DMS79 treated with DMSO at 0.1 percent for 48 hours (cell line): ENCODE measurements around the gene ZNF385B.

Source experiments
- DNase-seq: peaks from one replicate; lab custom pipeline; 2025; lab: John Stamatoyannopoulos, UW

Gene ZNF385B

DNA sequence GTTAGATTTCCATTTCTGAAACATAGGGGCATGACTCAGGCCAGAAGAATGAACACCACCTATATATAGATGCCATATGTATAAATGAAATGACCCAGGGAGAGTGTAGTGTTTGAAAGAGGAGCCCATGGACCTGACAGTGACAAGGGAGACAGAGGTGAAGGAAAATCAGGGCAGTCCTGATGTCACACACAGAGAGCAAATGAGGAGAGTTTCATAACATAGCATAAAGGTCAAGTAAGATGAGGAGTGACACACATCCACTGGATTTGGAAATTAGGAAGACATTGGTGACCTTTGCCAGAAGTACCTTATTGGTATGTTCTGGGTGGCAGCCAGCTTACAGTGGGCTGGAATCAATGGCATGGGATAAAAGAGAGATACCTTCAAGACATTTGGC, 276.7 kb downstream of the ZNF385B start:
- DNase-seq: no peak

- no peak for DNase-seq
Observed at GRCh38 chr2:179581605-179582004, 279.8 kb downstream of the ZNF385B start.

- DNase-seq: no peak
Observed at GRCh38 chr2:179580378-179581146, 280.9 kb downstream of the ZNF385B start.

- DNase-seq: no peak
Observed at GRCh38 chr2:179579800-179580199, 281.6 kb downstream of the ZNF385B start.

DNA sequence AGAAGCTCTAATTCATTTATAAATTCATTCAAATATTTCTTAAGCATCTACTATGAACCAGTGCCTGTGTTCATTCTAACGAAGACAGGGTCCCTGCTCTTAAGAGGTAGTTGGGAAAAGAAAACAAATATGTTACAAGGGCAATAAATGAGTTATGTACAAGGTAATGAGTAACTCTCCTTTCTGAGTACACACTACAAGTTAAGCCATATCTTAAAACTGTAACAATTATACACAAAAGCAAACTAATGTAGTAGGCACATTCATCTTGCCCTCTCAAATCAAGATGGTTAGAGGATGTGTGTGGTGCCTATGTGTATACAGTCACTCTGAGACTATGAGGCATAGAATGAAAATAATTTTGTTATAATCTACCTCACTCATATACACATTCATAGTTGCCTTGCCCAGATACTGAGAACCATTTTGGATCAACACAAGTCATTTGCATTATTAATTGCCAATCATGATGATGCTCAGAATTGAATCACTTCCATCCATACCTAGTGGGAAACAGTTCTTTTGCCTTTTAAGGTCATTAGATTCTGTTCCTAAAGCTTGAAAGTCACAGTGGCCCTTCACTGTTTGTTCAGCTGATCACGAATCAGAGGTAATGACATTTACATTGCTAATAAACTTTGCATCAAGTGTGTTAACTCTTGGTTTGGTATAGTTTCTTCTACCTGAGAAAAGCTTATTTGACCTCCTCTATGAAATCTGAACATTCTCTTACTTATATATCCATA, 283.1 kb downstream of the ZNF385B start:
- no peak for DNase-seq

- DNase-seq: no peak
Observed at GRCh38 chr2:179574061-179574519, 287.3 kb downstream of the ZNF385B start.

DNA sequence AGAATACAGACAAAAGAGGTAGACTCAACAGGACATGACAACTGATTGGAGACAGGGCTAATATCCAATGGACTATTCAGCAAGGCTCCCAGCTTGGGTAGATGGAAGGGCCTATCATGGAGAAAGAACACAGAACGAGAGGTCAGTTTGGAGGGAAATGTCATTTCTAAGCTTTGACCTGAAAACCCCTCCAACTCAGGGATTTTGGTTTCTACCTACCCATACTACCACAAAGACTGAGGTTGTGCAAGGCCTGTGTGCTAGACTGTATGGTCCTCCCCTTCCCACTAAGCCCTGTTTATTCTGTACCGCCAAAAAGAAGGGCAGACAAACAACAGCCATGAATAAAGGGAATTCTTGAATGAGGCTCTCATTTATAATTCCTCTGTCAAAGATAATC, 288.9 kb downstream of the ZNF385B start:
- no peak for DNase-seq

DNA sequence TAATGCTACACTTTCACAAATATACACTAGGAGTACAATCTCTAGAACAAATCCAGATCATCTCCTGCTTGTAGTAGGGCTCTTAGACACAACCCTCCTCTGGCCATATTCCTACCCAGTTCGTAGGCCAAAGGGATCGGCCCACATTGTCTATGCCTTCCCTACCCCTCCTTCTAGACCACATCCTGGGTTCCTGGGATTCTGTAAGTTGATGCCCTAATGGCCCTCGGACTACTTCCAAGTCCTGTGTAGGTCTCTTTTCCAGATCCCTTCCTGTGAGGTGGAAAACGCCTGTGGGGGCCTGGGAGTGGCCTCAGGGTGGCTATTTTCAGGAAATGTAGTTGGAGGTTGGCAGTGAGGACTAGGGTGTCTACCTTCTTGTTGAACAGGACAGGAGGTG, 289.7 kb downstream of the ZNF385B start:
- DNase-seq: no peak

DNA sequence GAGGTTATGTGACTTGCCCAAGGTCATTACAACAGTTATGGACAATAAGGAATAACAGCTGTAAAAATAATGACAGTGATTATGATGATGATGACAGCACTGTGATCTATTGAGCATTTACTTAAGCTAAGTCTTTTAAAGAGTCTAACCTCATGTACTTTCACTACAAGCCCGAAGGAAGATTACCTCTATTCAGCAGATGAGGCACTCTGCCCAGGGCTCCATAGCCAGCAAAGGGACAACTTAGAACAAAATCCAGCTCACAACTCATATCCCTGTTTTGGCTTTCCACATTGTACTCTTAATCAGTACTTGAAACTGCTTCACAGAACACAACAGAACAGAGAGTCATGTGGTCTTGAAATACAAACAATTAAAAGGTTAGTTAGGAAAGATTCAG, 290.2 kb downstream of the ZNF385B start:
- no peak for DNase-seq

DNA sequence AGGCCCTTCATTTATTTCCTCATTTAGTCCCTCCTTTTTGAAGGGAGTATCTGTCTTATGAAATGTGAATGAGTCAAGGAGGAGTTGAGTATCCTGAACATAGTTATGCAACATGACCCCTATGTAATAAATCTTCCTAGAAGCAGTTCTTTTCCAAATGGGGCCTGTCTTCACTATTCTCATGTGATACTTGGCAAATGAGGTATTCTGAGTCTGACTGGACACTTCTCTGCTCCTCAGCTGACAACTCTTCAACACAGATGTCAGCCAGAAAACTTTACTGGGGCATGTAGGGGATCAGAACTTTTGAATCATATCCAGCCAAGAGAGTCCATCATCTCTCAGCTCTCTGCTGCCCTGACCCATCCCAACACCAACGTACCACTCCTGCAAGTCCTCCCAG, 291.6 kb downstream of the ZNF385B start:
- no peak for DNase-seq

GRCh38 chr2:179565807-179566206, 295.6 kb downstream of the ZNF385B start:
- peak; percentile 30 for DNase-seq

GRCh38 chr2:179562330-179562885, 299.0 kb downstream of the ZNF385B start:
- peak; percentile 42 for DNase-seq

DNA sequence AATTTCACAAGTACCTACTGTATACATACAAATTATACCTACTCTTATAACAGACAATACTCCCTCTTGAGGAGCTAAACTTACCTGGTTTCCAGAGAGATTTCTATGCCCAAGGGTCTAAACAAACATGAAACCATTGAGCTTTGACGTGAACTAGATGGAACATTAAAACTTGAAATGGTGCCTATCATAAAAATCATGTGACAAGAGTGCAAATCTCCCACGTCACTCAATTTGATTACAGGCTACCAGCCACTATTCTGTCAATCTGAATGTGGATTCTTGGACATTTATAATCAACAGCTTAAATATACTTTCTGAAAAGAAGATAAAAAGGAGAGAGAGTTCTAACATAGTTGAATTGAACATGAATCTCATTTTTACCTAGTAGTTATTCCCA, 299.7 kb downstream of the ZNF385B start:
- DNase-seq: peak; percentile 47

GRCh38 chr2:179560257-179560735, 301.1 kb downstream of the ZNF385B start:
- no peak for DNase-seq

- no peak for DNase-seq
Observed at GRCh38 chr2:179559108-179559806, 302.2 kb downstream of the ZNF385B start.

DNA sequence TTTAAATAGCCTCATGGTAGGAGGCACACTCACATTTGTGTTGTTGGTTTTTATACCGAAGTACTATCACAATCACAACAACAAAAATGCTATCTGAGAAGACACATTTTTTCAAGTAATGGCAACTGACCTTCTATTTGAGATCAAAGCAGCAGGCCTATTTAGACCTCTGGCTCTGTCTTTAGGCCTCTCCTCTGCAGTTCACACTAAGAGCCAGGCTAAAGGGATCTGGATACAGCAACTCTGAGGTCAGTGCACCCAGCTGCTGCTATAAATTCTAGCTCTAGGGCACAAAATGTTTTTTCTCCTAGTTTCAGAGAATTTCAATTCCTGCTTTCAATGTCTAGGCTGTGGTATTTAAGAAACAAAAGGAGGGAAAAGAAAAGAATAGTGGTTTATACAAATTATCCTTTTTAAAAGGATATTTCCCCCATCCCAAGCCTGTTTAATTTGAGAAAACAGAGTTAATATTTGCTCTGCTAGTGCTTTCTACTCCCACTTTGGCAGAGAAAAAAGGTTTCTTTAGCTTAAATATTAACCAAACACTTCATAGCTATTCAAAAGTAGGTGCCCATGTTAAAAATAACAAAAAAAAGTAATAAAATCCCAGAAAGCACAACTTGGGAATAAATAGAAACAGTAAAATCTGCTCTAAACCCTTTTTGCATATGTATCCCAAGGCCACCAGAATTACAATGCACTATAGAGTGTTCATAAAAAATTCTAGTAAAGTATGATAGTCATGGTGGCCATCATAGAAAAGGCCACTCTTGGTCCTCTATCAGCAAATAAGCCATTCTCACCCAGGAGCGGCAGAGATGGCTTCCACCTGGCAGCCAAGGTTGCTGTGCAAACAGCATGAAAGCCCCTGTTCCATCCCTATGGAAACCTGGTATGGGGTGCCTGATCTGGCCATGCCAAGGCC, 303.1 kb downstream of the ZNF385B start:
- DNase-seq: no peak

- no peak for DNase-seq
Observed at GRCh38 chr2:179556425-179556824, 305.0 kb downstream of the ZNF385B start.

- no peak for DNase-seq
Observed at GRCh38 chr2:179555691-179556283, 305.6 kb downstream of the ZNF385B start.

GRCh38 chr2:179554639-179555386, 306.6 kb downstream of the ZNF385B start:
- no peak for DNase-seq

DNA sequence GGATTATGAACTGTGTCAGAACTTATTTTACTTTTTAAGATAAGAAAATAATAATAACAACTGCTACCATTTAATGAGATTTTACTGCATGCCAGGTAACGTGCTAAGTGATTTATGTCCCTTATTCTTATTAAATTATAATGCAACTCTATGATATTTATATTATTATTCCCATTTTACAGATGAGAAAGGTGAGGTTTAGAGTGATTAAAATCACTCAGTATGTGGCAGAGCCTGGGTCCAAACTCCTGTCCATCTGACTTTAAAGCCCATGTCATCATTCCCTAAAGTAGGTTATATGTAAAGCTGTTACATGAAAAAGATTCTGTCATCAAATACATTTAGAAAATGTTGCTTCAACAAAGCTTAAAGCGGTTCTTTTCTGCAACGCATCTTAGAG, 308.0 kb downstream of the ZNF385B start:
- DNase-seq: no peak
